NCI-H1417 treated with DMSO at 0.1 percent for 48 hours (cell line): Measurements from ENCODE around the gene HILPDA.
"Not testable (repeated sequence)": the region's sequence is repeated elsewhere in the genome, so short reads cannot be mapped to it uniquely, and the experiment has no call there.

Source experiments
- DNase-seq: peaks from one replicate; lab custom pipeline; 2025; lab: John Stamatoyannopoulos, UW

The HILPDA gene

GRCh38 chr7:128463345-128463744 is 7.7 kb downstream of the HILPDA start:
- not testable (repeated sequence) for DNase-seq

- not testable (repeated sequence) for DNase-seq
Measured at GRCh38 chr7:128463933-128464332, 8.3 kb downstream of the HILPDA start.

DNA sequence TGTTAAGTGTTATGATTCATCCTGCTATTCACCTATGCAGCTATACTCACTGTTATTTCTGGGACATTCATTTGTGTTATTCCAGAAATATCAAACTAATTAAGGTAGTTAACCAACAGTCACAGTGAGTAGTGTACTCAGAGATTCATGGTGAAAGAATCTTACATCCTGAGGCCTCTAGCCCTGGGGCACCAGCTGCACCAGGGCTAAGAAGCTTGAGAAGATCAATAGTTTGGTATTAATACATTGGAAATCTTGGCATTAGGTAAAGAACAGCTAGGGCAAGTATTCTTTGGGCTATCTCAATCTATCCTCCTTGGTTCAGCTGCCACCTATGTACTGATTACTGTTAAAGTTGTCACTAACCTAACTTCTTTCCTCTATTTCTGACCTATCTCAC is 11.2 kb downstream of the HILPDA start:
- DNase-seq: not testable (repeated sequence)

GRCh38 chr7:128476402-128477335 is 21.0 kb downstream of the HILPDA start, which contains the start of gene METTL2B:
METTL2B (plus strand) TSS chr7:128476748; CDS start chr7:128476766, 18 bp downstream.
- peak; percentile 68 for DNase-seq

DNA sequence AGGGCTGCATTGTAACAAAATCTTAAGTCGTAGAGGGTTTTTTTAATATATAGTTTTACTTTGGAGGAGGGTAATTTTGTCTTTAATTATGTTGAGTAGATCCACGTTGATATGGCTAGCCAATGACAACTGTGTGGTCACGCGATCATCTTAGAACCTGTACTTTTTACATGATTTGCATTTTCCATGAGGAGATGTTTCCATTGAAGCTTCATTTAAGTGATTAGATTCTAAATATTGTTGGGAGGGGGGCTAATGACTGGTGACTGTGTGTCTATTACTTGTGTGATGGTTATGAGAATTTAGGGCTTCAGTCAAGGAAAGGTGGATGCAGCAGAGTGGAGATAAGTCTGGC is 21.6 kb downstream of the HILPDA start:
- not testable (repeated sequence) for DNase-seq

- not testable (repeated sequence) for DNase-seq
Measured at GRCh38 chr7:128479082-128479481, 23.4 kb downstream of the HILPDA start.

- not testable (repeated sequence) for DNase-seq
Measured at GRCh38 chr7:128488134-128488533, 32.5 kb downstream of the HILPDA start.

GRCh38 chr7:128497405-128497804 is 41.7 kb downstream of the HILPDA start:
- DNase-seq: no peak

DNA sequence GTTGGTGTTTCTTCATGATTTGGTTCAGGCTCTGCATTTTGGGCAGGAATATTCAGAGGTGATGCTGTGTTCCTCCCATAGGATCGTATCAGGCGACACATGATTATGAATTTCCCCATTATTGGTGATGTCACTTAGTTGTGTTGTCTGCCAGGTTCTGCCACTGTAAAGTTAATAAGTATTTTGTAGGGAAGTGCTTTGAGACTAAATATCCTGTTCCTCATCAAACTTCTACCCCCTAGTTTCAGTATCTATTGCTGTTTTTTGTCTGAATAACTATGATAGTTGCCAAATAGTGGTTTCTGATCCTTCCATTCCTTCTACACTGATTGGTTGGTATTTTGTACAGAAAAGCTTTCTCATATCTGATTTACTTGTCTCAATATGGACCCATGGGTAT is 49.7 kb downstream of the HILPDA start:
- not testable (repeated sequence) for DNase-seq

DNA sequence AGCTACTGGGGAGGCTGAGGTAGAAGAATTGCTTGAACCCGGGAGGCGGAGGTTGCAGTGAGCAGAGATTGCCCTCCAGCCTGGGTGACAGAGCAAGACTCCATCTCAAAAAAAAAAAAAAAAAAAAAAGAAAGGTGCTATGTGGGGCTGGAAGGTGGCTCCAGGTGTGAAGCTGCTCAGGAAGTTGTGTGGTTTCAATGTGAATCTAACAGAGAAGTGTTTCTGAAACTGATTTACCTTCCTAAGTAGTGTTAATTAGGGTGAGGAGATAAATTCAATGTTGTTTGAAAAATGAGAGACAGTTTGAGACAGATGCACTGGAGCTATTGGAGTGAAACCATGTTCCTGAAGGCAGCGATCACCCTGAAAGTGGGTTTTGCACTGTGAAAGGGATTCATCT is 51.1 kb downstream of the HILPDA start:
- DNase-seq: not testable (repeated sequence)

DNA sequence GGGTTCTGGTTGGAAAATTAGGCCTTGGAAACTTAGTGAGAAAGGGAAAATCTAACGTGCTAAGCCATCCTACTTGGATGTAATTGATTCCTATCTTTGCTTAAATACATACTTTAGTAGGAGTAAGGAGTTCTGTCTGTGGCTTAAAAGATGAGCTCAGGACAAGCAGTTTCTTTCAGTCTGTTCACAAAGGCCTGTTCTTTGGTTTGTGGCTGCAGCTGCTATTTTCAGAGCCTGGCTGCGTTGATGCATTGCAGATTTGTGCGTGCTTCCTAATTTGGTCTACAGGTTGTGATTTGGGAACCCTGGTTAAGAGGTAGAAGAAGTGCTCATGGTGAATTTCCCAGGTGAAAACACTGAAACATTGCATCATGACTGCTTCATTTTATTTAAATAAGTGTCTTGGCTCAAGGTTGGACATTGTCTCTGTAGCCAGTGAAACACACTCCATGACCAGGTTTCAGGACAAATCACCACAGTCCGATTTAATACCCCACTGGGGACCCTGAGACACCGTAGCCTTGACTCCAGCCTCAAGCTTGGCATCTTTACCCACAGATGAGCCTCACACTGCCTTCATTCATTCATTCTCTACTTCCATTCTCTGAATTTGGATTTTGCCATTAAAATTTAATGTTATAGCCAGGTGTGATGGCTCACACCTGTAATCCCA is 51.8 kb downstream of the HILPDA start:
- DNase-seq: not testable (repeated sequence)
